ENCODE data around the gene GPC5.

DNA sequence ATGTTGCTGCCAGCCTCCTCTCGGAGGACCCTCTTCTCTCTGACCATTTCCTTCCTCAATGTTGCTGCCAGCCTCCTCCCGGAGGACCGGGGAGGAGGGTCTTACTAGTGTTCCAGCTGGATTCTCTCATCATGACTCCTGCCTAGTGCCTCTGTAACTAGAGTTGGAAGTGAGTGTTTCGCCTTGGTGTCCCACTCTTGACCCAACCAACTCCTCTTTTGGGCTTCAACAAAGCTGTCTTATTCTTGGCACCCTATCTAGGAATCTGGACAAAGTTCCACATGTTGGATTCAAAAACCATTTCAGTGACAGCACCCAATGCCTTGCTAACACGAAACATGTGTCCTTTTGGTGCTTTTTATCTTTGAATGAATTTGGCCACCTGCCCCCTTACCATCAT, 165.4 kb downstream of the GPC5 start:
- TF ChIP-seq, protein P1, sequence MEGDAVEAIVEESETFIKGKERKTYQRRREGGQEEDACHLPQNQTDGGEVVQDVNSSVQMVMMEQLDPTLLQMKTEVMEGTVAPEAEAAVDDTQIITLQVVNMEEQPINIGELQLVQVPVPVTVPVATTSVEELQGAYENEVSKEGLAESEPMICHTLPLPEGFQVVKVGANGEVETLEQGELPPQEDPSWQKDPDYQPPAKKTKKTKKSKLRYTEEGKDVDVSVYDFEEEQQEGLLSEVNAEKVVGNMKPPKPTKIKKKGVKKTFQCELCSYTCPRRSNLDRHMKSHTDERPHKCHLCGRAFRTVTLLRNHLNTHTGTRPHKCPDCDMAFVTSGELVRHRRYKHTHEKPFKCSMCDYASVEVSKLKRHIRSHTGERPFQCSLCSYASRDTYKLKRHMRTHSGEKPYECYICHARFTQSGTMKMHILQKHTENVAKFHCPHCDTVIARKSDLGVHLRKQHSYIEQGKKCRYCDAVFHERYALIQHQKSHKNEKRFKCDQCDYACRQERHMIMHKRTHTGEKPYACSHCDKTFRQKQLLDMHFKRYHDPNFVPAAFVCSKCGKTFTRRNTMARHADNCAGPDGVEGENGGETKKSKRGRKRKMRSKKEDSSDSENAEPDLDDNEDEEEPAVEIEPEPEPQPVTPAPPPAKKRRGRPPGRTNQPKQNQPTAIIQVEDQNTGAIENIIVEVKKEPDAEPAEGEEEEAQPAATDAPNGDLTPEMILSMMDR (IDR thresholded peaks at IDR 0.05 in 8 of 11, conservative IDR thresholded peaks at IDR 0.05 in 3 of 11): no peak
- TF ChIP-seq POLR2A (IDR thresholded peaks at IDR 0.05): no peak

Data from spleen (tissue), 7 donors.